Stomach (tissue), 9 donors: ENCODE measurements around the gene JPH2. TPM values are rescaled to one million over a fixed set of nuclear protein-coding genes. Genes with fewer than 3 reads are reported as not detected.

ENCODE experiments used
- DNase-seq, 2 donors: peaks; one replicate each; pipeline versions ENCODE4 v3.0.0 to v3.0.0-alpha.2; 2013 to 2019
- H3K27ac ChIP-seq, 5 donors: fragments of 200-600 bp in 4 of 5; sonication (generic) in 4 of 5; one replicate each; pipeline ENCODE4 v1.5.1; 2013 to 2019; ENCODE audit warnings: mild to moderate bottlenecking in 1 of 5, moderate library complexity in 1 of 5
- H3K27me3 ChIP-seq, 3 donors: fragments of 200-600 bp; sonication (generic); one replicate each; pipeline ENCODE4 v1.5.1; 2017 to 2019; ENCODE audit warnings: mixed run types in 1 of 3
- H3K36me3 ChIP-seq, 4 donors: fragments of 200-600 bp; sonication (generic); 1 replicate in 3 of 4; 2 replicates in 1 of 4; pipeline ENCODE4 v1.5.1; 2016 to 2019
- H3K4me1 ChIP-seq, 4 donors: fragments of 200-600 bp; sonication (generic); one replicate each; pipeline ENCODE4 v1.5.1; 2016 to 2019
- H3K4me3 ChIP-seq, 4 donors: fragments of 200-600 bp; sonication (generic) in 3 of 4; one replicate each; pipeline ENCODE4 v1.5.1; 2016 to 2019; ENCODE audit warnings: mild to moderate bottlenecking in 1 of 4
- H3K9me3 ChIP-seq, 4 donors: fragments of 200-600 bp; sonication (generic); one replicate each; pipeline ENCODE4 v1.5.1; 2016 to 2019
- EP300 ChIP-seq: sonication (generic); formaldehyde crosslinking; IDR thresholded peaks from one replicate; pipeline ENCODE4 v1.6.1; 2017; ENCODE audit warnings: antibody characterized with exemption
- POLR2A ChIP-seq, 4 donors: fragments of 450-650 bp; IDR thresholded peaks; one replicate each; pipeline ENCODE4 v1.6.1; 2016; ENCODE audit warnings: antibody characterized with exemption in 4 of 4, control low read depth in 2 of 4, mild to moderate bottlenecking in 1 of 4, moderate library complexity in 1 of 4
- POLR2AphosphoS5 ChIP-seq, 3 donors: sonication (generic); formaldehyde crosslinking; IDR thresholded peaks; one replicate each; pipeline ENCODE4 v1.6.1; 2016; ENCODE audit warnings: antibody characterized with exemption in 3 of 3
- WGBS, 5 donors: extraction: QIAGEN DNeasy Blood & Tissue Kit in 3 of 5; methylation state at CpG; one replicate each; pipeline versions ENCODE4 v1.1.5 to v1.1.7; 2013 to 2018; 5-methylcytosine and 5-hydroxymethylcytosine counted together
- intact Hi-C: fragments of 100-400 bp; cut with DNase I; formaldehyde crosslinking; loops from one replicate; pipeline ENCODE4 v1.15.1; 2023; ENCODE audit warnings: low total_unique reads
- polyA plus RNA-seq, 3 donors: library from polyadenylated mRNA; stranded (reverse); fragments of 200-250 nt; gene quantifications; one replicate each; pipeline ENCODE4 v1.2.3, GENCODE V29; 2013
- total RNA-seq, 5 donors: library from RNA; depleted of rRNA; stranded (reverse); fragments of >200 nt; gene quantifications; one replicate each; pipeline versions ENCODE4 v1.1.0 to v1.2.3, GENCODE V29; 2014 to 2016
- TF ChIP-seq, protein P1 (sequence below), 7 experiments: fragments of 450-650 bp in 4 of 7; fragments of 200-600 bp in 3 of 7; sonication (generic) in 3 of 7; IDR thresholded peaks; one replicate each; pipeline ENCODE4 v1.5.1; 2016 to 2019; ENCODE audit warnings: antibody characterized with exemption in 7 of 7, control low read depth in 2 of 7, mild to moderate bottlenecking in 1 of 7
- donor health status: healthy with polysubstance abuse.
- donor health status: Bipolar disorder and iron deficiency.
- donor health status: healthy.

Gene JPH2
- total and polyA plus RNA-seq, 8 donors: 0.15 to 51.9 (median 10.9) TPM

DNA sequence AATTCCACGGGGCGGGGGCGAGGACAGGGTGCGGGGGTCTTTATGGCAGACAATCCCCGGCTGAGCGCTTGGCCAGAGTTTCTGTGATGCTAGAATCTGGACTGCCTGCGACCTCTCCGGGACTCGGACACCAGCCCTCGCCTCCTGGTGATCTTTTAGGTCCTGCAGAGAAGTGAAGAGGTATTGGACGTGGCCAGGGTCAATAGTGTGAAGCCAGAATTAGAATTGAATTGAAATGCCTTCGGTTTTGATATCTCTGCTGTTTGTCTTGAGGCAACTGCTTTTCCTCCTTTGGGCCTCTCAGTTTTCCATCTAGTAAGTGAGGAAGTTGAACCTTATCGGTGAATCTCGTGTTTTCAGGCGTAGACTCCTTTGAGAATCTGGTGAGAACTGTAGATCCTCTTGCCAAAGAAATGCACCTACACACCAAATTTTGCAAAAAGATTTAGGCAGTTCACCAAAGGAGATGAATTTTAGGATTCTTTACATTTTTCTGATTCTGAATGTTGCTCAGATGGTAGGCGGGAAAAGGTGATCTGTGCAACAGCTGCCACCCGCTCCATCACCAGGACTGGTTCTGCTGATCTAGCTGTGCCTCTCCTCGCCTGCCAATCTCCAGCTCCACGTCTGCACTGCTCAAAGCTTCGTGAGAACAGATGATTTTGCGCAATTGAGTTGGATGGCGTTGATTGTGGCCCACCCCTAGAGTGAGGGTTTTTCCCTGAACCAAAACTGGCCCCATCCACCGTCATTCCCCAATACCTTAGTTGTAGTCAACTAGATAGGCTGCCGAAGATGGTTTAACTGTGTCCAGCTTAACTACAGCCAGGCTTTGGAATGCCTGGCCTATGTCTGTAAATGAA, 24.4 kb upstream of the JPH2 start:
- TF ChIP-seq, protein P1, sequence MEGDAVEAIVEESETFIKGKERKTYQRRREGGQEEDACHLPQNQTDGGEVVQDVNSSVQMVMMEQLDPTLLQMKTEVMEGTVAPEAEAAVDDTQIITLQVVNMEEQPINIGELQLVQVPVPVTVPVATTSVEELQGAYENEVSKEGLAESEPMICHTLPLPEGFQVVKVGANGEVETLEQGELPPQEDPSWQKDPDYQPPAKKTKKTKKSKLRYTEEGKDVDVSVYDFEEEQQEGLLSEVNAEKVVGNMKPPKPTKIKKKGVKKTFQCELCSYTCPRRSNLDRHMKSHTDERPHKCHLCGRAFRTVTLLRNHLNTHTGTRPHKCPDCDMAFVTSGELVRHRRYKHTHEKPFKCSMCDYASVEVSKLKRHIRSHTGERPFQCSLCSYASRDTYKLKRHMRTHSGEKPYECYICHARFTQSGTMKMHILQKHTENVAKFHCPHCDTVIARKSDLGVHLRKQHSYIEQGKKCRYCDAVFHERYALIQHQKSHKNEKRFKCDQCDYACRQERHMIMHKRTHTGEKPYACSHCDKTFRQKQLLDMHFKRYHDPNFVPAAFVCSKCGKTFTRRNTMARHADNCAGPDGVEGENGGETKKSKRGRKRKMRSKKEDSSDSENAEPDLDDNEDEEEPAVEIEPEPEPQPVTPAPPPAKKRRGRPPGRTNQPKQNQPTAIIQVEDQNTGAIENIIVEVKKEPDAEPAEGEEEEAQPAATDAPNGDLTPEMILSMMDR (IDR thresholded peaks at IDR 0.05): no peak
- TF ChIP-seq EP300: no peak
- TF ChIP-seq POLR2AphosphoS5 (IDR thresholded peaks at IDR 0.05): no peak
- no peak for TF ChIP-seq POLR2A (IDR thresholded peaks at IDR 0.05)
- peak in 1 of 2 donors; percentile 59 for DNase-seq

DNA sequence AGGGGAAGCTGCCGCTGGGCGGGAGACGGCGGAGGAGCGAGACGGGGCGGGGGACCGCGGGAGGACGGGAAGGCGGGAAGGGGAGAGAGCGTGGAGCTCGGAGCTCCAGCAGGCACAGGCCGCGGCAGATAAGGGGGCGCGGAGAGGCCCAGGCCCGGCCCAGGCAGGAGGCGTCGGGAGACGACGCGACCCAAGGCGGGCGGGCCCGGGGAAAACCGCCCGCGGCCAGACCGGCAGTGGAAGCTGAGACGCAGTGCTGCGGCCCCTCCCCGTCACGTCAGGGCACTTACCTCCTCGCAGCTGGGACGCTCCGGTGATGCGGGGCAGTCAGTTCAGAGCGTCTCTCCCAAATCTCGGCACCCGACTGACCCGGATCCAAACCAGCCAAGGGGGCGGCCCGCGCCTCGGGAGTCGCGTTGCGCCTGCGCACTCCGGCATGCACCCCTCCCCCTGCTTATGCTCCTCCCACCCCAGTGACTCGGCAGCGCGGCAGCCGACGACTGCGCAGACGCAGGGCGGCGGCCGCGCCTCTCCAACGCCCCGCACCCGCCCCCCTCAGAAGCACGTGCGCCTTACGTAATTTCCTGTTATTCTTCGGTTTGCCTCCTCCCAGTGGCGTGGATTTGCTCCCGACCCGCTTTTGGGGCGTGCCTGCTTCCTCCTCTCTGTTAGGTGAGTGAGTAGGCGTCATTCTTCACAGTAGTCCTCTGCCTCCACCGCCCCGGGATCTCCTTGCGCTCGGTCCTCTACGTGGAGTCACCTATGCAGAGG, 23.6 kb upstream of the JPH2 start, which contains the start of gene OSER1:
Gene OSER1, minus strand, starts transcription at position 366 of the 771 bp plus-strand sequence. CDS start 3,814 bp downstream, outside the sequence.
- TF ChIP-seq EP300: peak; percentile 37
- TF ChIP-seq POLR2A (IDR thresholded peaks at IDR 0.05): peak in 2 of 4 donors; percentile 89 to 93
- TF ChIP-seq POLR2AphosphoS5 (IDR thresholded peaks at IDR 0.05): peak; percentile 87 to 98 (median 98)
- TF ChIP-seq, protein P1 (IDR thresholded peaks at IDR 0.05): no peak
- H3K27ac ChIP-seq: peak within 1 kb of the TSS; percentile 96 to 99 (median 97)
- H3K36me3 ChIP-seq: peaks cover 0 to 12% (median 10%) of the 10 kb centered on the region in 4 donors
- intact Hi-C loops: loop anchor here (10.0 kb wide), 1 partner anchor 404 kb away; no protein-coding TSS in a partner anchor
- H3K27me3 ChIP-seq: no peaks in the 10 kb centered on the region
- WGBS, 5 donors: 0 to 1% (median 1%) methylated on average over 52 to 79 of the region's 79 CpGs
- no peaks in the 10 kb centered on the region for H3K9me3 ChIP-seq
- peak; percentile 98 to 99 for DNase-seq
- peak within 1 kb of the TSS; percentile 85 to 99 (median 92) for H3K4me3 ChIP-seq
- peaks cover 27 to 70% (median 54%) of the 10 kb centered on the region in 4 donors for H3K4me1 ChIP-seq

More for the DNA sequence above, 24.4 kb upstream of the JPH2 start:
- Histone ChIP-seq H3K27ac (peak overlapping the region; percentile 96 to 99 (median 97)), H3K4me3 (peak overlapping the region; percentile 85 to 99 (median 92)), H3K4me1 (peaks cover 27 to 65% (median 50%) of the 10 kb centered on the region in 4 donors), H3K36me3 (peaks cover 0 to 9% (median 2%) of the 10 kb centered on the region in 4 donors), H3K27me3 (no peaks in the 10 kb centered on the region), H3K9me3 (no peaks in the 10 kb centered on the region)
- intact Hi-C loops: loop anchor here (10.0 kb wide), 1 partner anchor 403 kb away; no protein-coding TSS in a partner anchor
- 8 to 11% (median 10%) methylated on average over 24 of the region's 24 CpGs for WGBS, 5 donors

DNA sequence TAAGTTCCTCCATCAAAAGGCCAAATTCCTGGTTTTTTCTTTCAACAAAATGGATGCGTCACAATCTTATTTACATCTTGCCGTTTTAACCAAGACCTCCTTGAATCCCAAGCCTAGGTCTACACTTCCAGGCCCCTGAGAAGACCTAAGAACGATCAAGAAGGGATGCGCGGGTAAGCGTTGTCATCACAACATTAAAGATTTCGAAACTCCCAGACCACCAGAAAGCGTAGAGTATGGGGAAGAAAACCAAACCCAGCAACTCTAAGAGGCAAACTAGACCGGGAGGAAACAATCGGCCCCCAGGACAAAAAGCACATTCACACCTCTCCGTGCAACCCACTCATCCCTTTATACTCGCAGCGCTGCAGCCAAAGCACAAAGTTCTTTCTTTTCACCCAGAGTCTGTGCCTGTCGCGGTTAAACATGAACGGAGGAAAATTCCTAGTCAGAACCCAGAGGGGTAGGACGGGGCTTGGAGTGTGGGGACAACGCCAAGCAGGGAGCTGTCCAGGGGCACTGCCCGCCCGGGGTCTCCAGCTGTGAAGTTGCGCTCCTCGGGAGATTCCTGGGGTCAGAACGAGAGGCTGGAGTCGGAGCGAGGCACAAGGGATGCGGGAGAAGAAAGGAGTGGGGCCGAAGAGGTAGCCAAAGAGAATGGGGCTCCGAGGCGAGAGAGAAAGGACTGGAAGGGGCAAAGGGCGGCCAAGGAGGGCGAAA, 22.9 kb upstream of the JPH2 start:
- peak overlapping the region; percentile 85 to 99 (median 92) for H3K4me3 ChIP-seq
- H3K27me3 ChIP-seq: no peaks in the 10 kb centered on the region
- intact Hi-C loops: loop anchor here (10.0 kb wide), 1 partner anchor 405 kb away; no protein-coding TSS in a partner anchor
- H3K4me1 ChIP-seq: peaks cover 30 to 67% (median 57%) of the 10 kb centered on the region in 4 donors
- 0 to 1% (median 1%) methylated on average over 31 of the region's 31 CpGs for WGBS, 5 donors
- H3K9me3 ChIP-seq: no peaks in the 10 kb centered on the region
- peak in 1 of 2 donors; percentile 46 for DNase-seq
- TF ChIP-seq, protein P1 (IDR thresholded peaks at IDR 0.05): no peak
- no peak for TF ChIP-seq POLR2AphosphoS5 (IDR thresholded peaks at IDR 0.05)
- no peak for TF ChIP-seq POLR2A (IDR thresholded peaks at IDR 0.05)
- TF ChIP-seq EP300: no peak
- peak overlapping the region; percentile 96 to 99 (median 97) for H3K27ac ChIP-seq
- H3K36me3 ChIP-seq: peaks cover 0 to 20% (median 17%) of the 10 kb centered on the region in 4 donors
